Fibroblast of villous mesenchyme (primary cell): ENCODE measurements around the gene FOXK1. TPM values are rescaled to one million over a fixed set of nuclear protein-coding genes. Genes with fewer than 3 reads are reported as not detected.
A peak's percentile ranks its signal among the peaks of the same experiment; 100 is the strongest.

Experiments
- DNase-seq: peaks from one replicate; pipeline ENCODE4 v3.0.0-alpha.2; 2010; ENCODE audit warnings: low read depth
- H3K4me3 ChIP-seq: 2 replicates; pipeline ENCODE4 v1.5.1; 2011; ENCODE audit warnings: low read depth, mild to moderate bottlenecking, low read length
- CTCF ChIP-seq: IDR thresholded peaks from 2 replicates; pipeline ENCODE4 v1.5.1; 2012; ENCODE audit warnings: low read depth, mild to moderate bottlenecking, low read length; ENCODE audit not compliant: insufficient read depth
- total RNA-seq: library from RNA; depleted of rRNA; stranded (reverse); fragments of >200 nt; gene quantifications from 2 replicates; pipeline ENCODE4 v1.2.3, GENCODE V29; 2012

FOXK1 gene
- total RNA-seq, 1 donor, result 32.8 TPM

GRCh38 chr7:4727914-4728705 is 46.0 kb downstream of the FOXK1 start:
- H3K4me3 ChIP-seq, result no peak overlapping the region
- no peak for TF ChIP-seq CTCF
- peak; percentile 14 for DNase-seq

GRCh38 chr7:4729266-4729665 is 47.2 kb downstream of the FOXK1 start:
- TF ChIP-seq CTCF, result no peak
- no peak for DNase-seq
- no peak overlapping the region for H3K4me3 ChIP-seq

- no peak overlapping the region for H3K4me3 ChIP-seq
- no peak for DNase-seq
- no peak for TF ChIP-seq CTCF
Observed at GRCh38 chr7:4730276-4730675, 48.2 kb downstream of the FOXK1 start.

- TF ChIP-seq CTCF, result no peak
- H3K4me3 ChIP-seq, result no peak overlapping the region
- DNase-seq, result no peak
Observed at GRCh38 chr7:4730971-4731370, 48.9 kb downstream of the FOXK1 start.

- no peak for TF ChIP-seq CTCF
- no peak for DNase-seq
- H3K4me3 ChIP-seq, result no peak overlapping the region
Observed at GRCh38 chr7:4731803-4732202, 49.7 kb downstream of the FOXK1 start.

GRCh38 chr7:4733936-4734528 is 51.9 kb downstream of the FOXK1 start:
- DNase-seq, result no peak
- no peak overlapping the region for H3K4me3 ChIP-seq
- TF ChIP-seq CTCF, result no peak
